Measurements from ENCODE around the gene COL23A1.

DNA sequence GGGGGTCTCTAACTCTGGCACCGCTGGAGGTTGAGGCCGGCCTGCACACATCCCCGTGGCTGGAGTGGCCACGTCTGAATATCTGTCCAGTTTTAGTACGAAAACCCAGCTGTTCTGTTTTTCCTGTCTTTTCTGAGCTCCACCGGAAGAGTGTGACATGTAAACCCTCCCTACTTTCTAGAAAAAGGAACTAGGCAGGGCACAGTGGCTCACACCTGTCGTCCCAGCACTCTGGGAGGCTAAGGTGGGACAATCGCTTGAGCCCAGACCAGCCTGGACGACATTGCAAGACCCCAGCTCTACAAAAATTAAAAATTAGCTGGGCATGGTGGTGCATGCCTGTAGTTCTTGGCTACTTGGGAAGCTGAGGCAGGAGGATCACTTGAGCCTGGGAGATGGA is 349.4 kb downstream of the COL23A1 start:
- TF ChIP-seq, protein P1, sequence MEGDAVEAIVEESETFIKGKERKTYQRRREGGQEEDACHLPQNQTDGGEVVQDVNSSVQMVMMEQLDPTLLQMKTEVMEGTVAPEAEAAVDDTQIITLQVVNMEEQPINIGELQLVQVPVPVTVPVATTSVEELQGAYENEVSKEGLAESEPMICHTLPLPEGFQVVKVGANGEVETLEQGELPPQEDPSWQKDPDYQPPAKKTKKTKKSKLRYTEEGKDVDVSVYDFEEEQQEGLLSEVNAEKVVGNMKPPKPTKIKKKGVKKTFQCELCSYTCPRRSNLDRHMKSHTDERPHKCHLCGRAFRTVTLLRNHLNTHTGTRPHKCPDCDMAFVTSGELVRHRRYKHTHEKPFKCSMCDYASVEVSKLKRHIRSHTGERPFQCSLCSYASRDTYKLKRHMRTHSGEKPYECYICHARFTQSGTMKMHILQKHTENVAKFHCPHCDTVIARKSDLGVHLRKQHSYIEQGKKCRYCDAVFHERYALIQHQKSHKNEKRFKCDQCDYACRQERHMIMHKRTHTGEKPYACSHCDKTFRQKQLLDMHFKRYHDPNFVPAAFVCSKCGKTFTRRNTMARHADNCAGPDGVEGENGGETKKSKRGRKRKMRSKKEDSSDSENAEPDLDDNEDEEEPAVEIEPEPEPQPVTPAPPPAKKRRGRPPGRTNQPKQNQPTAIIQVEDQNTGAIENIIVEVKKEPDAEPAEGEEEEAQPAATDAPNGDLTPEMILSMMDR (IDR thresholded peaks at IDR 0.05; ENCODE audit: poor library complexity), result no peak
- no peak for TF ChIP-seq EZH2 (IDR thresholded peaks at IDR 0.05; ENCODE audit: borderline replicate concordance)

Data from hepatocyte (in vitro differentiated cells).